GM10248 (cell line): ENCODE data around the gene MUC22.

Experiments
- CTCF ChIA-PET: fragments of 300-600 bp; sonication (Branson Sonifier 250); formaldehyde crosslinking; extraction: SDS; loops from one replicate; lab custom pipeline; 2021; ENCODE audit warnings: antibody characterized with exemption; lab: Yijun Ruan, JAX
- POLR2A ChIA-PET: fragments of 350-650 bp; sonication (Branson Sonifier 250); formaldehyde crosslinking; extraction: SDS; loops from one replicate; lab custom pipeline; 2020; ENCODE audit warnings: antibody characterized with exemption; lab: Yijun Ruan, JAX
- DNase-seq: peaks from one replicate; pipeline ENCODE4 v3.0.0; 2012; ENCODE audit errors: extremely low spot score
- CTCF ChIP-seq: IDR thresholded peaks from 2 replicates; pipeline ENCODE4 v1.5.1; 2012; ENCODE audit warnings: mild to moderate bottlenecking, low read depth; ENCODE audit errors: extremely low read depth, missing control alignments, control extremely low read depth

MUC22 gene

GRCh38 chr6:31010393-31011060 lies at the start of gene MUC22:
MUC22 (plus strand) TSS chr6:31010474; CDS start chr6:31010707, 233 bp downstream.
- POLR2A ChIA-PET = no interaction called here
- CTCF ChIA-PET = no interaction called here

GRCh38 chr6:30960907-30961673 lies 49.2 kb upstream of the MUC22 start:
- ChIA-PET CTCF (no interaction called here), POLR2A (no interaction called here)
- TF ChIP-seq CTCF = no peak
- no peak for DNase-seq

More at GRCh38 chr6:31010393-31011060, at the start of gene MUC22:
- TF ChIP-seq CTCF = no peak
- DNase-seq = no peak

- POLR2A ChIA-PET = no interaction called here
- DNase-seq = no peak
- CTCF ChIA-PET = interaction anchor here (1.0 to 1.4 kb wide), 2 partner anchors 107 to 121 kb away, joined by 3 read pairs; no protein-coding TSS in a partner anchor
- no peak for TF ChIP-seq CTCF
These were observed 47.6 kb upstream of the MUC22 start for GRCh38 chr6:30962716-30963115.

- CTCF ChIA-PET = interaction anchor here (1.4 kb wide), 1 partner anchor 120 kb away, joined by 3 read pairs; no protein-coding TSS in a partner anchor
- DNase-seq = no peak
- TF ChIP-seq CTCF = no peak
- POLR2A ChIA-PET = no interaction called here
These were observed 46.6 kb upstream of the MUC22 start for GRCh38 chr6:30963641-30964040.

GRCh38 chr6:30964075-30964474 lies 46.2 kb upstream of the MUC22 start:
- ChIA-PET CTCF (no interaction called here), POLR2A (no interaction called here)
- DNase-seq = no peak
- no peak for TF ChIP-seq CTCF

GRCh38 chr6:30965140-30965601 lies 45.1 kb upstream of the MUC22 start:
- CTCF ChIA-PET = no interaction called here
- no peak for TF ChIP-seq CTCF
- DNase-seq = no peak
- POLR2A ChIA-PET = no interaction called here
